Fibroblast of peridontal ligament (primary cell): ENCODE data around the gene RXYLT1.
"Not testable (repeated sequence)": the region's sequence is repeated elsewhere in the genome, so short reads cannot be mapped to it uniquely, and the experiment has no call there.

Source experiments
- DNase-seq: peaks from one replicate; pipeline ENCODE4 v3.0.0-alpha.2; 2010; ENCODE audit errors: extremely low read depth

The RXYLT1 gene, protein sequence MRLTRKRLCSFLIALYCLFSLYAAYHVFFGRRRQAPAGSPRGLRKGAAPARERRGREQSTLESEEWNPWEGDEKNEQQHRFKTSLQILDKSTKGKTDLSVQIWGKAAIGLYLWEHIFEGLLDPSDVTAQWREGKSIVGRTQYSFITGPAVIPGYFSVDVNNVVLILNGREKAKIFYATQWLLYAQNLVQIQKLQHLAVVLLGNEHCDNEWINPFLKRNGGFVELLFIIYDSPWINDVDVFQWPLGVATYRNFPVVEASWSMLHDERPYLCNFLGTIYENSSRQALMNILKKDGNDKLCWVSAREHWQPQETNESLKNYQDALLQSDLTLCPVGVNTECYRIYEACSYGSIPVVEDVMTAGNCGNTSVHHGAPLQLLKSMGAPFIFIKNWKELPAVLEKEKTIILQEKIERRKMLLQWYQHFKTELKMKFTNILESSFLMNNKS

DNA sequence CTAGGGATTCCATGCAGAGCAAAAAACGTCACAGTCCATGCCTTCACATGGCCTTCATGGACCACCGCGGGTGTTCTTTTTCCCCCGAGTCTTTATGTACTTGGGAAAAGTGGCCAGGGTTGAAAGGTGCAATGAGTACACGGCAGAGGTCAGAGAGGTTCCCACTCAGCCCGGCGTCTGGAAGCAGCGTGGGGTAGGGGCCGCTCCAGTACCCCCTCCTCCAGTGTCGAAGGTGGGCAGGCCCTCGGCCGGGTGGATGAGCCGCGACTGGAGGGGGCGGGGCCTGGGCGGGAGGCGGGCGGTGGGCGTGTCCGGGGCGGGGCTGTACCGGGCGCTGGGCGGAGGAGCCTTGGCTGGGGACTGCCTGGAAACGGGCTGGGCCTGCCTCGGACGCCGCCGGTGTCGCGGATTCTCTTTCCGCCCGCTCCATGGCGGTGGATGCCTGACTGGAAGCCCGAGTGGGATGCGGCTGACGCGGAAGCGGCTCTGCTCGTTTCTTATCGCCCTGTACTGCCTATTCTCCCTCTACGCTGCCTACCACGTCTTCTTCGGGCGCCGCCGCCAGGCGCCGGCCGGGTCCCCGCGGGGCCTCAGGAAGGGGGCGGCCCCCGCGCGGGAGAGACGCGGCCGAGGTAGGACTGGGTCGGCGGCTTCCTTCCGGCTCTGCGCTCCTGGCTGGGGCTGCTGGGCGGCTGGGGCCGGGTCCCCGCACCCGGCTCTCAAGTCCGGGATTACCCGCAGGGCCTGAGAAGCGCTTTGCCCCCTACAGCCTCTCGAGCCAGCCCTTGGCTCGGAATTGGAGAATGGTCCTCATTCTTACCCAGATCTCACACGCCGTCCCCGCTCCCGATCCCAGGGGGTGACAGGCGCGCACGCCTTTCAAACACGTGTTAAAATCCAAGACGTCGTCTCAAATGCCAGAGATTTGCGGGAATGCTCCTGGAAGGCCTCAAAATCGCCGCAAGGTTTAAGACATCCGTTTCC is at the start of gene RXYLT1:
Gene RXYLT1 (plus strand): TSS at position 412 of the 984 bp plus-strand sequence. CDS start 52 bp downstream, at position 464.
- DNase-seq = peak; percentile 66

DNA sequence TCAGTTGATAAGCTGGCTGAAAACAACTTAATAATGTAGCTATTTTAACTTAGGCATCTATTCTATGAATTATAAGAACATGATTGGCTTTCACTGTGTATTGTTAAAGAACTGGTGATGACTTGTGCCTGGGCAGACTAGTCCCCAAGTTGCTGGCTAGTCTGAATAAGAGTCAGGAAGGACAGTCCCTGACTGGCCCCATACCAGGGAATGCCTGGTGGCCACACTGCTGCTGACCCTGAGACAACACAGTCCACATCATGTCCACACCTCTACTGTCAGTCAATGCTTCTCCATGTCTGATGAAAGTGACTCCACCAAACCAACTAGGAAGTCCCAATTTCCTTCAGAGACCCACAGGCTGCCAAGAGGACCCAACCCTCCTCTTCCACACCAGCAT is 46.9 kb upstream of the RXYLT1 start:
- not testable (repeated sequence) for DNase-seq

DNA sequence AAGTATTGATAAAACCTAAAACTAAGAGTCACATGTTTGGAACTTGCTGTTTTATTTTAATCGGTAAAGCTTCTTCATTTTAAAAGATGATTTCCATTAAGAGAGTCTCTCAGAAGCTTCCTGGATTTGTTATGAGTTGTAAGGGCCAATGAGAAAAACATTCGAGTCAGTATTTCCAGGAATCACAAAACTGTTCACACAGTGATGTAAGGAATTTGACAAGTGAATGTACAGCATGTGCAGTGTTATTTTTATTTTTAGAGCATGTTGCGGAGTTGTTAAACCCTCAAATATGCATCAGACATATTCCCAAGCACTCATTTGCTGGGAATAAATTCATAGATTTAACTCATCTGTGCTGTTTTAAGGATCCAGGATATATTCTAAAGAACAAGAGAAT is 46.1 kb upstream of the RXYLT1 start:
- not testable (repeated sequence) for DNase-seq

DNA sequence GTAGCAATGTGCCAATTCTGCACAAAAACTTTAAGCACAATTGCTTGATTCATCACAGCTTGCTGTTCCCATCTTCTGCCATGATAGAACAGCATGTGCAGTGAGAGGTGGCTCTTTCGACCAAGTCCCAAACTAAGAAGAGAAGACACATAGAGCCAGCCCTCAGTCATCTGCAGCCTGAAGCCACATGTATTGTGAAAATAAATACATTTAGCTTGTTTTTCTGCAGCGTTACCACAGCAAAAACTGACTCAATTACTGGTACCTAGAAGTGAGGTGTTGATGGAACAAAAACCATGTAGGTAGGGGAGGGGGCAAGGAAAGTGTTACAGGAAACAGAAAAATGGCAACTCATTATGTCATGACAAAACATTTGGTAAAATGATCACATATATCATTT is 39.2 kb upstream of the RXYLT1 start:
- not testable (repeated sequence) for DNase-seq

DNA sequence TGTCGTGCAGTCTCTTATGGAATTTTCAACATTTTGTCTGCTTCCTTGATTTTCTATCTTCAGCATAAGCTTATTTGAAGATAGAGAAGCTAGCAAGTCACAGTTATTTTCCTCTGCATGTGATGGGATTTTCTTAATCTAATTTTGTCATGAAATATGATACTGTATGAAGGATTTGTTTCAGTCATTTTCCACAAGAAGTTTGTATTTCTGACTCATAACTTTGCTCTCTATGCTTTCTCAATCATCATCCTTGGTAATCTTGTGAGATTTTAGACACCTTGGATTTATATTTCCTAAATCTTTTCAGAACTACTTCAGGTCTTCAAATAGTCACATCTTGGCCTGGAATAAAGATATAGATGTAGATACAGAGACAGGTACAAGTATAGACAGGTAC is 38.3 kb upstream of the RXYLT1 start:
- DNase-seq = peak; percentile 63

DNA sequence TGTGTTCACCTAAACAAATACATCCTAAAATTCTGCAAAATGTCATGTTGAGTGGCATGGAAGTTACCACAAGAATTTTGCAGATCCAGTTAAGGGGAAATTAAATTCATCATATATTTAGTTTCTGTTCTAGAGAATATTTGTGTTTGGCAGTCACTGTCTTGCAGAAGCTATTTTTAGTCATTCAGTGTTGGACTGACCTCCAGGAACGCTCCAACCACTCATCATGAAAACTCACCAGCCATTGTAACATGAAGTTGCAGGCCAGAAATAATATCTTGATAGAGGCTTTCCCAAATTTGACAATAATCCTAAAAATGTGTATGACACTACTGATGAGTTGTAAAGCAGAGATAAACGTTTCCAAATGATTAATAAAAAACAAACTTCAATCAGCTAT is 35.6 kb upstream of the RXYLT1 start:
- DNase-seq = peak; percentile 77

DNA sequence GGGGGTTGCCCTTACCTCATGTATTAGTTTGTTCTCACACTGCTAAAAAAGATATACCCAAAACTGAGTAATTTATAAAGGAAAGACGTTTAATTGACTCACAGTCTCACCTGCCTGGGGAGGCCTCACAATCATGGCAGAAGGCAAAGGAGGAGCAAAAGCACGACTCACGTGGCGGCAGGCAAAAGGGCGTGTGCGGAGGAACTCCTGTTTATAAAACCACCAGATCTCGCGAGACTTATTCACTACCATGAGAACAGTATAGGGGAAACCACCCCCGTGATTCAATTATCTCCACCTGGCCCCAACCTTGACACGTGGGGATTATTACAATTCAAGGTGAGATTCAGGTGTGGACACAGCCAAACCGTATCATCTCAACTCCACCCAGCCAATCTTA is 33.2 kb upstream of the RXYLT1 start:
- not testable (repeated sequence) for DNase-seq

DNA sequence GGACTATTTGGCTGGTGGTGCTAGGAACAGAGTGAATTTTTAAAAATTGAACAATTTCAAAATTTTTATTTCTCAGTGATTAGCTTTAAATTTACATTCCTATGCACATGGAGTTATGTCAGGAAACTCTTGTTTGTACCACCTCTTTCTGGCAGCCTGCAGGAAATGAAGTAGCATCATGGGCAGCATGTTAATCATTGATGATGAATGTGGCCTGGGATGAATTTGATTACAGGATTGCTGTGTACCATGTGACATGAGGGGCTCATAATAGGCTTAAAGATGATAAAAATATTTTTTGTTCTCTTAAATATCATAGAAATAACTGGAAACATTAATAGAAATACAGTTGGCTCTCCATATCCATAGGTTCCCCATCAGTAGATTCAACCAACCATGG is 32.6 kb upstream of the RXYLT1 start:
- not testable (repeated sequence) for DNase-seq

DNA sequence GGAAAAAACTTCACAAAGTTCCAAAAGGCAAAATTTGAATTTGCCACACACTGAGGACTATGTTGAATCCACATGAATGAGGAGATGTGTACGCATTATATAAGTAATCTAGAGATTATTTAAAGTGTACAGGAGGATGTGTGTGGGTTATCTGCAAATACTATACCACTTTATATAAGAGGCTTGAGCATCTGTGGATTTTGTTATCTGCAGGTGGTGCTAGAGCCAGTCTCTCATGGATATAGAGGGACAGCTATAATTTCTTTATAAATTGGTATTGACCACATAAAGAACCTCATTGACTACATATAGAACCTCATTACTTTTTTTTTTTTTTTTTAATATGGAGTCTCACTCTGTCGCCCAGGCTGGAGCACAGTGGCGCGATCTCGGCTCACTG is 32.2 kb upstream of the RXYLT1 start:
- DNase-seq = no peak

DNA sequence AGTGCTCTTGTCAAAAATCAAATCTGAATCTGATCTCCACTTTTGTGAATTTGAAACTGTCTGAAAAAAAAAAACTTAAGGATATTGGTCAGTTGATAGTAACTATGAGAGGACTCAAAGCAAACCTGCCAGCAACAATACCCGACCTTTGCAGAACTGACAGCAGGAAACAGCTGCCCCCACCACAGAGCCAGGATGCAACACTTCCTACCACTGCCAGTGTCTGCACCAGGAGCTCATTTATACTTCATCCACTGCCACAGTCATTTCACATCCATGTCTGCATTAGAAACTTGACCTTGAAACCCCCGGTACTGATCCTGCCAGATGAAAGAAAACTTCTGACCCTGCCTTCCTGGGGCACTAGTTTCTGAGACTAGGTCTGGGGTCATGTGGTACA is 27.4 kb upstream of the RXYLT1 start:
- no peak for DNase-seq

DNA sequence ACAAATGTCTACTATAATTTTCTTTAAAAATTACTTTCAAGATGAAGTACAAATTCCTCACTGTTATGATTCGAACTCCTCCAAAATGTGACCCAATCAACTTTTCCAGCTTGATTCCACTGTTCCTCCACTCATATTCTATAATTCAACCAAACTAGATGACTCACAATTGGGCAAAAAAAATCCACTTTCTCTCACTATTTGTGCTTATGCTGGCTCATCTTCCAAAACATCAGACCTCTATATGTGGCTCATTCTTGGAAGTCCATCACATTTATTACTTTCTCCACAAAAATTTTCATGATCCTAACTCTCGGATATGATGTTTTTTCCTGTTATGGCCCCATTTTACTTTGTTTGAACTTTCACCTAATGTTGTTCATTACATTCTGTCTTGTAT is 26.9 kb upstream of the RXYLT1 start:
- DNase-seq = peak; percentile 25

DNA sequence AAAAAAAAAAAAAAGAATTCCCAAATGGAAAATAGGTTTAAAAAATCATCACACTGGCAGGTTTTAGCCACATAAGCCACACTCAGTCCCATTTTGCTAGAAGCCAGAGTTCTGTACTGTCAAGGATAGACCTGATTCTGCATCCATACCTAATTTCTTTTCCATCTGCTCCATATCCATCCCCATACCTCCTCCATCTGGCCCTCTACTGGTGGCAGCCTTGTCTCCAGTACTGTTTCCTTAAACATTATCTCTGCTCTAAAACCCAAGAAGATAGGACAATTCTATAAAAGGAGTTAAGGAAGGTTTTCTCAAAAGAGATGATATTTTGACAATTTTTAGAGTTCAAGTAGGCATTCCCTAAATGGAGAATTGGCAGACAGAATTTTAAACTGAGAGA is 26.0 kb upstream of the RXYLT1 start:
- no peak for DNase-seq

DNA sequence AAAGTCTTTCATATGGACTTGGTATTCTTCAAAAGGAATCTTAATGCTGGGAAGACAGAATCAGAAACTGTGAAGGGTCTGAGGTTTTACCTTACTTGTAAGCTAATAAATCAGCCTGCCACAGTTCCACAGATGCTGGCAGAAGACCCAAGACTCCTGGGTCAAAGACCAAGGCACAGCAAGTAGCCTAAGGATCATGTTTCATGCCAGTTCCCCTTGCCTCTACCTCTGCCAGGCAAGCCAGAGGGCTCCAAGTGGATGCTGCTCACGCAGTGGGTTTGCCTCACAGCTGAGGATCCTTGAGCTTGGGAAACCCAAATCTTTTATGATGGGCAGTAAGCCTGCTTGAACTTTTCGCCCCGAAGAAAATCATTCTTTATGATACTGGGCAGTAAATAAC is 15.2 kb upstream of the RXYLT1 start:
- DNase-seq = no peak

DNA sequence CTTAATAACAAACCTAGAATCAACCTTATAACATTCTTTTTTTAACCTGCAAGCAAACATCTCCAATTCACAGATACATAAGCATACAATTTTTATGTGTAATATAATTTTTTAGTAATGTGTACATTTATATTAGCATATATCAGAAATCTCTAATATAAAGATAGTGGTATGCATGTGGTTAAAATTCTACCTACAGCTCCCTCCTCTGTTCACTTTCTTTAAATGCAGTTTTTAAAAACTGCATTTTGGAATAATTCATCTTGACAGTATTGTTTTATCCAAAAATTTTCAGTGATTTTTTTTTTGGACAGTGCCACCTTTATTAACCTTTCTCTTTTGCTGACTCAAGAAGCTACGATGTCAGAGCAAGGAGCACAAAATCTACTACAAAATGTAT is 13.2 kb upstream of the RXYLT1 start:
- peak; percentile 13 for DNase-seq

DNA sequence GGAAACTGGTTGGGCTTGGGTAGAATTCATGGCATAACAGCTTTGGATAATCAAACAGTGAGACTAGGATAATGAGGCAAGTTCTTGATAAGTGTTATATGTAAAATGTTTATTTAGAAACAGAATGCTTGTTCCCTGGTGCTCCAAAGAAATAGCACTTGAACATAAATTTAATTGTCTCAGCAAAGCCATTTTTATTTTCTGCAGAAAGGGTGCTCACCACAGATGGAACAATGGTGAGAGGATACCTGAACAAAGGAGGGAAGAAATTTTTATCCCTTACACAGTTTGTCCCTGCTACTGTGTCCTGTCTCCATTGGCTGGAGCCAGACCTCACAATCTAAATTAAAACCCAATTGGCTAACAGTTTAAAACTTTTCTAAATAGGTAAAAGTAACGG is 9.3 kb upstream of the RXYLT1 start:
- no peak for DNase-seq

DNA sequence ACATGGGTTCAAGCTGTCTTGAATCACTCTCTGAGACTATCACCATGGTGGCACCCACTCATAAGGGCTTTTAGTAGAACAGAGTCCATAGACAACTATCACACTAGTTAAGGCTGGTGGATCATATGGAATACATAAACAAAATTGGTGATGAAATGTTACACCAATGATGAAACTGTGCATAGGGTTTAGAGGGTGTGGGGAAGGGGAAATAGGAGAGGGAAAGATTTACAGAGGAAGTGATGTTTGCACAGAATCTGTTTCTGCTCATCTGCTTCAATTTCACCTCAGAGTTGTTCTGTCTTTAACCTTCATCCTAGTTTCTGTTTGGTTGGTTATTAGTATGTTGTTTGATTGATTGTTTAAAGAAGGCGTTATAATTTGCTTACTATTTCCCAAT is 2.4 kb upstream of the RXYLT1 start:
- DNase-seq = no peak

DNA sequence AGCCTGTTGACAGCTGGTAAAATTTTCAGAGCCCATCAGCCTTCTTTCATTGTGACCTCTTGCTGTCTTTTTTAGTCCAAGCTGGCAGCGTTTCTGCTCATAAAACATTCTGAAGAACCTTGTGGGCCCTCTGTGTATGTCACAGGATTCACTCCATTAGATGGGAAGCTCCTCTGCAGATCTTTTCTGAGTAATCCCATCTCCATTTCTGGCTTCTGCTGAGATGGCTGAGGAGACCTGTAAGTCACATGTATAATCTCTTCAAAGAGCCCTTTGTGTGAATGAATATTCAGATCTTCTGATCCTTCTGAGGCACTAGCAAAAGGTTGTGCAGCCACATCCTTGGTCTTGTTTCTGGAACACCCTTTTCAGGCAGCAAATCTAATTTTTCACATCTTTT is 2.8 kb downstream of the RXYLT1 start:
- no peak for DNase-seq

DNA sequence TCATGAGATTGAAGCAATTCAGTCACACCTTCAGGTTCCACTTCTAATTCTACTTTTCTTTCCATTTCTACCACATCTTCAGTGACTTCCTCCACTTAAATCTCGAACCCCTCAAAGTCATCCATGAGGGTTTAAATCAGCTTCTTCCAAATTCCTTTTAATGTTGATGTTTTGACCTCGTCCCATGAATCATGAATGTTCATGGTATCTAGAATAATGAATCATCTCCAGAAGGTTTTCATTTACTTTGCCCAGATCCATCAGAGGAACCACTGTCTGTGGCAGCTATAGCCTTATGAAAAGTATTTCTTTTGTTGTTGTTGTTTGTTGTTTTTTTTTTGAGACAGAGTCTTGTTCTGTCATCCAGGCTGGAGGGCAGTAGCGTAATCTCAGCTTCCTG is 7.6 kb downstream of the RXYLT1 start:
- DNase-seq = peak; percentile 70

DNA sequence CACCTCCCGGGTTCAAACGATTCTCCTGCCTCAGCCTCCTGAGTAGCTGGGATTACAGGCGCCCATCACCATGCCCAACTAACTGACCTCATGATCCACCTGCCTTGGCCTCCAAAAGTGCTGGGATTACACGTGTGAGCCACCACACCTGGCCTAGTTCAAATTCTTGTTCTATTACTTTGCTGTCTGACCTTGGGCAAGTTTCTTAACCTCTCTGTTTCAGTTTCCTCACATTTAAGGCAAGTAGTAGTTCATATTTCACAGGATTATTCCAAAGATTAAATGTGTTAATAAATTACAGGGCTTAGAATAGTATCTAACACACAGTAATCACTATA is 10.9 kb downstream of the RXYLT1 start:
- no peak for DNase-seq

DNA sequence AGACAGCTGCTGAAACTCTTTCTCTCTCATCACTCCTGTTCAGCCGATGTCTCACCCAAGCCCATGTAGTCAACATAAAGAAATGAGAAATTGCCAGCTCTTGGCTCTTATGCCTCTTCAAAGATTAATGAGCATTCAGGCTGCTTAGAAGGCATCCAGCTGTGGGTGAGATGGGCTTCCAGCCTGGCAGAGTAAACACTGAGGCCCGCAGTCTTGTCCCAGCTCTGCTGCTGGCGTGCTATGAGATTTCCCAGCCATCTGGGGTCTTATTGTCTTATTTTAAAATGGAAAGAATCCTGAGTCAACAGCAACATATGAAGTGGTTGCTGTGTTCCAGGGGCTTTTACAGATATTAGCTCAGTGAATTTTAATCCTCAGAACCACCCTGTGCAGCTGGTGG is 12.6 kb downstream of the RXYLT1 start:
- no peak for DNase-seq

DNA sequence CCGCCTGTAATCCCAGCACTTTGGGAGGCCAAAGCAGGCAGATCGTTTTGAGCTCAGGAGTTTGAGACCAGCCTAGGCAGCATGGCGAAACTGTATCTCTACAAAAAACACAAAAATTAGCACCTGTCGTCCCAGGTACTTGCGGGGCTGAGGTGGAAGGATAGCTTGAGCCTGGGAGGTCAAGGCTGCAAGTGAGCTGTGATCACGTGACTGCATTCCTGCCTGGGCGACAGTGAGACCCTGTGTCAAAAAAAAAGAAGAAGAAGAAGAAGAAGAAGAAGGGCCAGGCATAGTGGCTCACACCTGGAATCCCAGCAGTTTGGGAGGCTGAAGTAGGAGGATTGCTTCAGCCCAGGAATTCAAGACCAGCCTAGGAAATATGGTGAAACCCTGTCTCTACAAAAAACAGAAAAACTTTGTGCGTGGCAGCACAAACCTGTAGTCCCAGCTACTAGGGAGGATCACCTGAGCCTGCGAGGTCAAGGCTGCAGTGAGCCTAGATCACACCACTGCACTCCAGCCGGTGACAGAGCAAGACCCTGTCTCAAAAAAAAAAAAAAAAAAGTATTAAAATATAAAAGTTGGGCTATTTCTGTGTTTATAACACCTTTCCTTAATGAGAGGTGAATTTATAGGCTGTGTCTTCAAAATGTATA is 15.5 kb downstream of the RXYLT1 start:
- no peak for DNase-seq

DNA sequence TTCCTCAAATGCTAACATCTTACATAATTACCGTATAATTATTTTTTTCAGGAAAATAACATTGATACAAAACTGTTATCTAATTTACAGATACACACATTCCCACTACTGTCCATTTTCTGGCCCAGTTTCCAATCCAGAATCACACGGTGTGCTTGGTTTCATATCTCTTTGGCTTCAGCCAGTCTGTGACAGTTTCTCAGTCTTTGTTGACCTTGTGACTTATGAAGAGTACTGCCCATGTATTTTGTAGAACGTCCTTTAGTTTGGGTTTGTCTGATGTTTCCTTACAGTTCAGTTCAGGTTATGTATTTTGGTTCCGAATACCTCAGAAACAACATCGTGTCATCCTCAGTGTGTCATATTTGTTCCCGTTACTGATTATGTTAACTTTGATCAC is 16.2 kb downstream of the RXYLT1 start:
- DNase-seq = no peak
